Activated CD8-positive, alpha-beta memory T cell treated with anti-CD3 and anti-CD28 coated beads, Interleukin-2, amount 50 U/mL, for 48 hours (primary cell): ENCODE results near the gene RUFY3.
"Not testable (repeated sequence)": the region's sequence is repeated elsewhere in the genome, so short reads cannot be mapped to it uniquely, and the experiment has no call there.

Experiments used
- DNase-seq: peaks from one replicate; pipeline ENCODE4 v3.0.0-alpha.2; 2020

The RUFY3 gene

GRCh38 chr4:70706516-70706915 is 15.2 kb upstream of the RUFY3 start:
- no peak for DNase-seq

DNA sequence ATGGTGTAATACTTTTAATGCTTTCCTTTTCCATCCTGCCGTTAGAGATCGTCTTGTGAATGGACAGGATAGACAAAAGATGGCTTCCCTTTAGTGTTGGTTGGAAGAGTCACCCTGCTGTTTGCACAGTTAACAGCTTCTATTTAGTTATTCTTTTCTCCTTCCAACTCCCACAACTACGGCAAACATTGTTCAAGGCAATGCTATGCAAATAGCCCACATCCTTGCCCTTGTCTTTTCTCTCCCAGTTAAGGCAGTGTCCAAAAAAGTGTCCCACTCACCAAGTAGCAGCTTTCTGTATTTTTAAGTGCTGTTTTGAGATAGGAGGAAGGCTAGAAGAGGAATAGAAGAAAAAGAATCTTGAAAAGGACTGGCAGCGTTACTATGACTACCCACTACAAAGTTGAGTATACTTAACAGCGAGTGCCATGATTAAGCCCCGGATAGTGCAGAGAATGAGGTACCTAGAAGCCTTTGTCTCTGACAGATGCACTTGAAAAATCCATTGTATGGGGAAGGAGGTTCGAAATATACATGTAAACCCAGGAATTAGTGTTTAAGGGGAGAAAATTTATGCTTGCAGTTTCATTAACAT is 12.1 kb upstream of the RUFY3 start:
- DNase-seq: no peak

DNA sequence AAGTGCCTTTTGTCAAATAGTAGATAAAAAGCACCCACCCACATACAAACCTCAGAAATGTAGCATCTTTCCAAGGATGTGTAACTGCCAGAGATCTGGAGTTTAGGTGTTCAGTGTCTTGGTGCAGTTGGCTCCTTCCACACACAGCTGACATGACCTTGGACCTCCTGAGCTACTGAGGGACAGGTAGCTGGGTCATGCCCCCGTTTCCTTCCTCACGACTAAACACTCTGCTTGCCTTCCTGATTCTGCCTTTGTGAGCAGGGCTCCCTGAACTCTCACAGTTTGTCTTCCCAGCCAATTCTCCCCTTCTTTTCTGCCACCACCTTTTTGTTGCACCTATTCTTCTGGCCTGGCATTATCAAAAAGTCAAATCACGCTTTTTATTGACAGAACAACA is 10.2 kb upstream of the RUFY3 start:
- no peak for DNase-seq

DNA sequence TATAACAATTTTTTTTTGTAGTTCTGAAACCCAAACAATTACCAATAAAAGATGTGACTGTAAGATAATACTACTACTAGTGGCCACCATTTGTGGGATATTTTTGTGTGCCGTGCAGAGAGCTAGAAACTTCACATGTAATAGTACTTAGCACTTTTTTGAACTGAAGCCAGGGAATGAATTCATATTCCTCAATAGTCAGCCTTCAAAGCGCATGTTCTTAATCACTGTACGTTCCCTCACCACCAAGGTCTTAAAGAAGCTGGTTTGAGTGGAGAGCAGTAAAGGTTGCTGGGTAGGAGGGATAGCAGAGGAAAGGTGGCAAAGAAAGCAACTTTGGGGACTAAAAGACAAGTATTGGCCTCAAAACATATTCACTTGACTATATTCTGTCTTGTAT is 9.6 kb upstream of the RUFY3 start:
- no peak for DNase-seq

DNA sequence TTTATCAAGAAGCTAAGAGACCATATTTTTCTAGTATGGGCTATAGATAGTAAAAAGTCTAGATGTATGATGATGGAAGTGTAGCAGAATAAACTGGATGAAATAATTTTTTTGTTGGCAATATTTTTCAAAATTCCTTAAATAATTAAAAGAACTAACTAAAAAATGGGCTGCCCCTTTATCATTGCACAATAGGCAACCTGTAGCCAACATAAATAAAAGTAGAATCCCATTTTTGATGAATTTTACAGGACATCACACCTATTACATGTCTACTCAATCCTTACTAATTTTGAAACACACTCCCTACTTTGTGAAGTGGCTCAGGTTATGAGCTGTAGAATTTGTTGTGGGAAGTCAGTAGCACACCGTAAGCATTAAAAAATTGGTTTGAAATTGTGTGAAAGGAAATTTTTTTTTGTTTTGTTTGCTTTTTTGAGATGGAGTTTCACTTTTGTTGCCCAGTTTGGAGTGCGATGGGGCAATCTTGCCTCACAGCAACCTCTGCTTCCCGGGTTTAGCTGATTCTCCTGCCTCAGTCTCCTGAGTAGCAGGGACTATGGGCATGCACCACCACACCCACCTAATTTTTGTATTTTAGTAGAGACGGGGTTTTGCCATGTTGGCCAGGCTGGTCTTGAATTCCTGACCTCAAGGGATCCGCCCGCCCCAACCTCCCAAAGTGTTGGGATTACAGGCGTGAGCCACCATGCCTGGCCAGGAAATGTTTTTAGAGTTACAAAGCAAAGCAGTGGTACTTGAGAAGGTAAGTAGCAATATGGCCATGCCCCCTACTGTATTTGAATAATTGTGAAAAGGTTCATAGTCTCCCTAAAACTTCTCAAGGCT is 8.9 kb upstream of the RUFY3 start:
- no peak for DNase-seq

- no peak for DNase-seq
These were observed 8.2 kb upstream of the RUFY3 start for GRCh38 chr4:70713453-70714078.

DNA sequence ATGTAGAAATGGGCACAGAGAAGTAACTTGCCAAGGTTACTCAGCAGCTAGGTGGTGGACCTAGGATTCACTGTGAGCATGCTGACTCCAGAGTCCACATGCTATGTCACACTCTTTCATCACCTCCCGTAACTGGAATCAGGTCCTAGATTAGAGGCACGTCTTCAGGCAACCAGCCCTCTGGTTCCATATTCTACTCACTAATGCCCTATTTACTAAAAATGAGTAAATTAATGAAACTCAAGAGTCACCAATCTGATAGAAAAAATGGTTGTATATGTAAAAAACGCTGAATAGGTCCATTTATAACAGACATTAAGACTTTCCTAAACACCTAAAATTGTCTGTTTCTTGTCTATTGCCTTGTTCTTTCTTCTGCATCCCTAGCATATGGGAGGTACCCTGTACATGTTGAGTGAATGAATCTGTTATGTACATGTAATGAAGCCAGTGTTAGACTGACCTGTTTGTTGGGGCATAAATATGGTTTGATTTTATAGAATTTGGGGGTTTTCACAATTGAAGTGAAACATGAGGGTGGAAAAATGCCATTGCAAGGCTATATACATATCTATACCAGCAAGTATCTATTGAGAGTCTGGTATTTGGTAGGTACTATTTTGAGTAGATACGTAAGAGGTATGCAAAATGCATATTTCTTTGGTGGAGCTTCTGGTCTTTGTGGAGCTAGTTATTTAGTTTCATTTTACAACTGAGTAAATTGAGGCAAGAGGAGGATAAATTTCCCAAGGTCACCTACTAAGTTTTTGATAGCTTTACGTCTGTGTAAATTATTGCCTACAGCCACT is 7.5 kb upstream of the RUFY3 start:
- no peak for DNase-seq

DNA sequence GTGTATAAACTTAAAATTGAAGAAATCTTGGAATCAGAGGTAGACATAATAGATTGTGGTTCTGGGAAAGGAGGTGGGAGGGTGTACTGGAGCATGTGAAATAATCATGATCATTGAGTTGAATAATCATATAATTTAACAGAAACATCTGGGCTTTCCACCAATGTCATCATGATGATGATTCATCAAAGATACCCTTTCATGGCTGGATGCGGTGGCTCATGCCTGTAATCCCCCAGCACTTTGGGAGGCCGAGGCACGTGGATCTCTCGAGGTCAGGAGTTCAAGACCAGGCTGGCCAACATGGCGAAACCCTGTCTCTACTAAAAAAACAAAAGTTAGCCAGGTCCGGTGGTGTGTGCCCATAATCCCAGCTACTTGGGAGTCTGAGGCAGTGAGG is 6.7 kb upstream of the RUFY3 start:
- no peak for DNase-seq

DNA sequence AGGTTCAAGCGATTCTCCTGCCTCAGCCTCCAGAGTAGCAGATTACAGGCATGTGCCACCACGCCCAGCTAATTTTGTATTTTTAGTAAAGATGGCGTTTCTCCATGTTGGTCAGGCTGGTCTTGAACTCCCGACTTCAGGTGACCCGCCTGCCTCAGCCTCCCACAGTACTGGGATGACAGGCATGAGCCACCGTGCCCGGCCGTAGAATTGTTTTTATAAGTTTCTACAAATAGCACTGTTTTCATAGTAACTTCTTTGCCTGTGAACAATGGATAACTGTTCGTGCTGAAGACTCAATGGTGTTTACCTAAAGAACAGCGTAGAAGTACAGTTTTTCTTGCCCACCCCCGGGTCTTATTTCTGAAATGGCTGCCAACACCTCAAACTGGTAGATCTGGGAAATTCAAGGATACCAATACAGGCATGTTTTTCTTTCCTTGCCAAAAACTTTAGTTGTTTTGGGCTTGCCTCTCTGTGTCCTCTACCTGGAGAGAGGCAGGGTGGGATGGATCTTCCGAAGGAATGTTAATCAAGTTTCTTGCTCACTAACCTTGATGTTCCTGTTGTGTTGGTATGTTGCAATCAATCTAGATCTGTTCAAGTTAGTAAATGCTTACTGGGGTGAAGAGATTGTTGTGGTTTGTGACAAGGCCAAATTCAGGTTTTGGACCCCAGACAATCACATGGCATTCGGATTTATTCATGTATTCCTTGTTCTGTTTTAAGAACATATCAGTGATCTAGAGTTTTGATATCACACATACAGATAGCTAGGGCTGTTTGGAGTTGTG is 2.8 kb upstream of the RUFY3 start:
- DNase-seq: no peak

GRCh38 chr4:70722199-70722791 is 531 bp downstream of the RUFY3 start:
- no peak for DNase-seq

GRCh38 chr4:70724463-70724862 is 2.7 kb downstream of the RUFY3 start:
- no peak for DNase-seq

- DNase-seq: no peak
These were observed 3.9 kb downstream of the RUFY3 start for GRCh38 chr4:70725633-70726032.

DNA sequence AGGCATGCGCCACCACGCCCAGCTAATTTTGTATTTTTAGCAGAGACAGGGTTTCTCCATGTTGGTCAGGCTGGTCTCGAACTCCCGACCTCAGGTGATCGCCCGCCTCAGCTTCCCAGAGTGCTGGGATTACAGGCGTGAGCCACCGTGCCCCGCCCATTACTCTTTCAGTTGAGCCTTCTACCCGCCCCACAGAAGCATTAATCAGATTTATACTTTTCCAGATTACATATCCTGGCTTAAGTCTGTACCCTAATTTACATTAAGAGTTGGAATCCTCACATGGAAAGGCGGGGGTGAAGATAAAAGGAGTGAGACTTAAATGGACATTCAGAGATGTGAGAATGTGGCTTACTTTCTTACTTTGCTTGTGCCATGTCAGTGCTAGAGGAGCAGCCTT is 4.8 kb downstream of the RUFY3 start:
- not testable (repeated sequence) for DNase-seq

- DNase-seq: no peak
These were observed 6.3 kb downstream of the RUFY3 start for GRCh38 chr4:70728091-70728490.

GRCh38 chr4:70732878-70733277 is 11.1 kb downstream of the RUFY3 start:
- DNase-seq: not testable (repeated sequence)

DNA sequence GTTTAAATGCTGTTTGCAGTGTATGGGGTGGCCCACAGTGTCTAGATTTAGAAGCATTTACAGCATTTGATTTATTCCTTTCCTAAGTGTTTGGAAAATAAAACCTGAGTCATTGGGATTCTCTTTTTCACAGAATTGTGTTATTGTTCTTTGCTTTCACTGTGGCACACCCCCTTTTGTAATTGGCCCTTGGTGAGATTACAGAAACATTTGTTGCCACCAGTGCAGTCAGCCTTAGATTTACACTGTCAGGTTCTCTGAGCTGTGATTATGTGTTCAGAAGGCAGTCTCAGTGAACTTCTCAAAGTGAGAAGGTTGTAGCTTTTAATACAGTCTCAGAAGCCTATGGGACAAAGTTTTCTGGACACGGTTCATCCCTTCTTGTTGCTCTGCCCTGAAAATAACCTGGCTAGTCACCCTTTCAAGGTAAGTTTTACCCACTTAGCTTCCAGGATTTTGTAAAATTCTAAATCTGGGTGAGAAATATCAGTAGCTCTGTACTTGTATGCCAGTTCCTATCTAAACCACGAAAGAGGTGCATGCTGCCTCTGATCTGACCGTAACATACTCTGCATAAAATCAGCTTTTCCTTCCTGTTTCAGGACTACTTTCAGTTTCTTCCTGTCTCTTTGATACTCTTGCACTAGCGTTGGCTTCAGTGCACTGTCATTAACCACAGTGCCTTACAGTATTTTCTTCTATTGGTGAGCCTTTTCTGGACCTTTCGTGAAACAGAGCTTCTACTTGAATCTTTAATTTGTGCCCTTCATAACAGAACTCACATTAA is 12.6 kb downstream of the RUFY3 start:
- no peak for DNase-seq

GRCh38 chr4:70734971-70735370 is 13.2 kb downstream of the RUFY3 start:
- no peak for DNase-seq

- not testable (repeated sequence) for DNase-seq
These were observed 14.2 kb downstream of the RUFY3 start for GRCh38 chr4:70735915-70736314.

- no peak for DNase-seq
These were observed 15.2 kb downstream of the RUFY3 start for GRCh38 chr4:70737006-70737405.

GRCh38 chr4:70737409-70737808 is 15.6 kb downstream of the RUFY3 start:
- DNase-seq: no peak
